Panc1 (cell line): ENCODE measurements around the gene CDK8.
A peak's percentile ranks its signal among the peaks of the same experiment; 100 is the strongest.

Source experiments
- CTCF ChIP-seq: fragments of 450-650 bp; IDR thresholded peaks from 2 replicates; pipeline ENCODE4 v1.5.1; 2017; ENCODE audit warnings: mild to moderate bottlenecking
- POLR2AphosphoS5 ChIP-seq: IDR thresholded peaks from 2 replicates; pipeline ENCODE4 v1.6.1; 2012; ENCODE audit warnings: mild to moderate bottlenecking, low read depth, low read length, moderate library complexity
- SIN3A ChIP-seq: IDR thresholded peaks from 2 replicates; pipeline ENCODE4 v1.6.1; 2012; ENCODE audit warnings: low read depth, mild to moderate bottlenecking, low read length, moderate library complexity, borderline replicate concordance; ENCODE audit not compliant: insufficient read depth

- no peak for TF ChIP-seq CTCF
- peak; percentile 89; the same call in 1 of the 2 replicates for TF ChIP-seq SIN3A
- TF ChIP-seq POLR2AphosphoS5: peak; percentile 69
Observed at GRCh38 chr13:26221721-26222519, 32.0 kb upstream of the CDK8 start, which contains the start of gene RNF6.
